Measurements from ENCODE around the gene EFNA2.

The EFNA2 gene

GRCh38 chr19:1272423-1273262 lies 13.0 kb upstream of the EFNA2 start:
- DNase-seq = no peak

- no peak for DNase-seq
Observed at GRCh38 chr19:1273263-1274041, 12.2 kb upstream of the EFNA2 start.

GRCh38 chr19:1274081-1274851 lies 11.4 kb upstream of the EFNA2 start:
- no peak for DNase-seq

- no peak for DNase-seq
Observed at GRCh38 chr19:1274852-1275259, 10.8 kb upstream of the EFNA2 start.

- DNase-seq = peak; percentile 95
Observed at GRCh38 chr19:1275260-1275975, 10.3 kb upstream of the EFNA2 start, which contains the start of gene FAM174C. FAM174C (plus strand) TSS chr19:1275530; CDS start chr19:1275550, 20 bp downstream.

GRCh38 chr19:1275976-1276627 lies 9.6 kb upstream of the EFNA2 start:
- DNase-seq = no peak

GRCh38 chr19:1276628-1277022 lies 9.0 kb upstream of the EFNA2 start:
- no peak for DNase-seq

- no peak for DNase-seq
Observed at GRCh38 chr19:1277061-1277460, 8.6 kb upstream of the EFNA2 start.

- no peak for DNase-seq
Observed at GRCh38 chr19:1278074-1278473, 7.6 kb upstream of the EFNA2 start.

GRCh38 chr19:1278713-1279660 lies 6.7 kb upstream of the EFNA2 start:
- no peak for DNase-seq

GRCh38 chr19:1279782-1280341 lies 5.8 kb upstream of the EFNA2 start:
- DNase-seq = peak; percentile 68

GRCh38 chr19:1280636-1281568 lies 4.8 kb upstream of the EFNA2 start:
- DNase-seq = no peak

GRCh38 chr19:1281569-1282287 lies 3.9 kb upstream of the EFNA2 start:
- no peak for DNase-seq

GRCh38 chr19:1282588-1283206 lies 3.0 kb upstream of the EFNA2 start:
- DNase-seq = no peak

GRCh38 chr19:1283207-1283916 lies 2.3 kb upstream of the EFNA2 start:
- no peak for DNase-seq

GRCh38 chr19:1283917-1284292 lies 1.8 kb upstream of the EFNA2 start:
- DNase-seq = no peak

- DNase-seq = no peak
Observed at GRCh38 chr19:1284293-1284978, 1.2 kb upstream of the EFNA2 start.

All from activated CD4-positive, alpha-beta T cell treated with anti-CD3 and anti-CD28 coated beads for 1 hour (primary cell).